PC-3 (cell line): ENCODE data around the gene CCDC28B. TPM values are rescaled to one million over a fixed set of nuclear protein-coding genes. Genes with fewer than 3 reads are reported as not detected.

Experiments
- ATAC-seq: fragments of 200-7000 bp; cut with Tn5 transposase; 2 replicates; pipeline ENCODE4 v1.9.1; 2020; ENCODE audit warnings: mild to moderate bottlenecking, moderate library complexity
- BruUV-seq: library from RNA; stranded (reverse); fragments of 400-500 nt; replicated peaks from 2 replicates; lab custom pipeline; 2021; lab: Mats Ljungman, UMichigan
- CTCF ChIA-PET: fragments of 300-600 bp; sonication (Branson Sonifier 250); formaldehyde crosslinking; loops from one replicate; lab custom pipeline; 2022; ENCODE audit warnings: antibody characterized with exemption; lab: Charles Lee
- POLR2A ChIA-PET: fragments of 300-600 bp; sonication (Branson Sonifier 250); formaldehyde crosslinking; loops from one replicate; lab custom pipeline; 2022; ENCODE audit warnings: antibody characterized with exemption; ENCODE audit not compliant: unreplicated experiment; lab: Charles Lee
- DNase-seq: peaks from one replicate; pipeline ENCODE4 v3.0.0-alpha.2; 2015
- H2AFZ ChIP-seq: fragments of 300-600 bp; sonication (generic); 2 replicates; pipeline ENCODE4 v1.6.0; 2016; ENCODE audit warnings: antibody characterized with exemption, low read length
- H3F3A ChIP-seq: fragments of 300-600 bp; sonication (generic); one replicate; pipeline ENCODE4 v1.6.0; 2017; ENCODE audit warnings: antibody characterized with exemption, low read length, control low read depth, mild to moderate bottlenecking; ENCODE audit not compliant: unreplicated experiment
- H3K27ac ChIP-seq: fragments of 300-600 bp; sonication (generic); 2 replicates; pipeline ENCODE4 v1.5.1; 2016; ENCODE audit warnings: mild to moderate bottlenecking, low read length
- H3K27me3 ChIP-seq: fragments of 300-600 bp; sonication (generic); 2 replicates; pipeline ENCODE4 v1.6.1; 2016; ENCODE audit warnings: low read length, mixed read lengths
- H3K36me3 ChIP-seq: fragments of 300-600 bp; sonication (generic); 2 replicates; pipeline ENCODE4 v1.6.1; 2016; ENCODE audit warnings: low read depth, mixed run types, low read length, mixed read lengths
- H3K4me1 ChIP-seq: fragments of 300-600 bp; sonication (generic); 2 replicates; pipeline ENCODE4 v1.5.1; 2016; ENCODE audit warnings: low read length; ENCODE audit not compliant: insufficient read depth
- H3K4me2 ChIP-seq: fragments of 300-600 bp; sonication (generic); 2 replicates; pipeline ENCODE4 v1.6.0; 2016; ENCODE audit warnings: low read length
- H3K4me3 ChIP-seq: fragments of 300-600 bp; sonication (generic); 2 replicates; pipeline ENCODE4 v1.5.1; 2016; ENCODE audit warnings: mild to moderate bottlenecking, low read length, mixed read lengths
- H3K79me2 ChIP-seq: fragments of 300-600 bp; sonication (generic); 2 replicates; pipeline ENCODE4 v1.6.1; 2017; ENCODE audit warnings: low read length, mixed read lengths
- H3K9ac ChIP-seq: fragments of 300-600 bp; sonication (generic); 2 replicates; pipeline ENCODE4 v1.6.0; 2016; ENCODE audit warnings: mild to moderate bottlenecking, low read length
- H3K9me2 ChIP-seq: fragments of 300-600 bp; sonication (generic); replicated peaks from 2 replicates; pipeline ENCODE4 v1.6.1; 2016; ENCODE audit warnings: mixed run types, low read length, mixed read lengths
- H3K9me3 ChIP-seq: fragments of 300-600 bp; sonication (generic); 2 replicates; pipeline ENCODE4 v1.6.1; 2016; ENCODE audit warnings: low read length, mixed read lengths
- H4K20me1 ChIP-seq: fragments of 300-600 bp; sonication (generic); 2 replicates; pipeline ENCODE4 v1.6.1; 2016; ENCODE audit warnings: low read length, mixed read lengths
- CTCF ChIP-seq: fragments of 300-600 bp; sonication (generic); conservative IDR thresholded peaks from 2 replicates; pipeline ENCODE4 v1.5.1; 2017; ENCODE audit warnings: antibody characterized with exemption, low read depth, mild to moderate bottlenecking, low read length
- EZH2 ChIP-seq: fragments of 300-600 bp; sonication (generic); IDR thresholded peaks from one replicate; pipeline ENCODE4 v1.6.1; 2017; ENCODE audit warnings: antibody characterized with exemption, mild to moderate bottlenecking, low read length; ENCODE audit not compliant: unreplicated experiment
- EZH2phosphoT487 ChIP-seq: fragments of 300-600 bp; sonication (generic); IDR thresholded peaks from 2 replicates; pipeline ENCODE4 v1.6.1; 2018; ENCODE audit warnings: mild to moderate bottlenecking, antibody characterized with exemption, low read length, borderline replicate concordance
- intact Hi-C: fragments of 100-400 bp; cut with micrococcal nuclease; formaldehyde crosslinking; loops from 2 replicates; pipeline ENCODE4 v1.9.0; 2023
- total RNA-seq: library from RNA; depleted of rRNA; stranded (reverse); fragments of >200 nt; gene quantifications from 2 replicates; pipeline ENCODE4 v1.2.3, GENCODE V29; 2014

Gene CCDC28B
- total RNA-seq, 1 experiment from 2014 or later: 4.7 TPM

- H4K20me1 ChIP-seq: peaks cover 12% of the 10 kb centered on the region; the same call in 1 of the 2 replicates
- no peaks in the 10 kb centered on the region for H3K9me3 ChIP-seq
- H3K9ac ChIP-seq: no peak overlapping the region
- H3K79me2 ChIP-seq: peaks cover 74% of the 10 kb centered on the region
- BruUV-seq: no TSS peak
- no peak overlapping the region for H2AFZ ChIP-seq
- no peaks in the 10 kb centered on the region for H3K9me2 ChIP-seq
- ChIA-PET CTCF (no interaction called here), POLR2A (interaction anchor here (0.7 kb wide), 1 partner anchor 210 kb away, joined by 3 read pairs; the partner anchor contains the start of gene BSDC1)
- TF ChIP-seq EZH2 (no peak), CTCF (no peak), EZH2phosphoT487 (no peak)
- H3K4me1 ChIP-seq: peaks cover 13% of the 10 kb centered on the region
- DNase-seq (no peak), ATAC-seq (no peak)
- H3K4me2 ChIP-seq: no peak overlapping the region
- intact Hi-C loops: no loop called here
- peaks cover 57% of the 10 kb centered on the region for H3K36me3 ChIP-seq
- H3K27me3 ChIP-seq: no peaks in the 10 kb centered on the region
- no peak overlapping the region for H3K27ac ChIP-seq
- H3F3A ChIP-seq: no peaks in the 10 kb centered on the region
- H3K4me3 ChIP-seq: no peak overlapping the region
Measured at GRCh38 chr1:32184650-32185049, 15.7 kb upstream of the CCDC28B start.

- Histone ChIP-seq H2AFZ (no peak overlapping the region), H3K9me2 (no peaks in the 10 kb centered on the region), H3K79me2 (peaks cover 60% of the 10 kb centered on the region), H3K9ac (no peak overlapping the region), H3K4me1 (peaks cover 8% of the 10 kb centered on the region), H3K4me2 (no peak overlapping the region), H3K27me3 (no peaks in the 10 kb centered on the region), H3K9me3 (no peaks in the 10 kb centered on the region), H3K27ac (no peak overlapping the region), H3K36me3 (peaks cover 67% of the 10 kb centered on the region), H3K4me3 (no peak overlapping the region), H4K20me1 (peaks cover 4% of the 10 kb centered on the region; the same call in 1 of the 2 replicates), H3F3A (no peaks in the 10 kb centered on the region)
- DNase-seq (no peak), ATAC-seq (no peak)
- TF ChIP-seq EZH2phosphoT487 (no peak), CTCF (no peak), EZH2 (no peak)
- ChIA-PET CTCF (no interaction called here), POLR2A (no interaction called here)
- intact Hi-C loops: no loop called here
- no TSS peak for BruUV-seq
Measured at GRCh38 chr1:32186077-32186476, 14.3 kb upstream of the CCDC28B start.

- intact Hi-C loops: no loop called here
- no peak overlapping the region for H3K4me2 ChIP-seq
- TF ChIP-seq EZH2 (no peak), CTCF (no peak), EZH2phosphoT487 (no peak)
- CTCF ChIA-PET: no interaction called here
- H3K9me3 ChIP-seq: no peaks in the 10 kb centered on the region
- ATAC-seq (no peak), DNase-seq (no peak)
- peaks cover 67% of the 10 kb centered on the region for H3K36me3 ChIP-seq
- H3K9ac ChIP-seq: no peak overlapping the region
- no TSS peak for BruUV-seq
- peaks cover under 1% of the 10 kb centered on the region; the same call in 1 of the 2 replicates for H4K20me1 ChIP-seq
- H3K27me3 ChIP-seq: no peaks in the 10 kb centered on the region
- no peak overlapping the region for H2AFZ ChIP-seq
- no peaks in the 10 kb centered on the region for H3K9me2 ChIP-seq
- POLR2A ChIA-PET: no interaction called here
- no peaks in the 10 kb centered on the region for H3F3A ChIP-seq
- H3K4me3 ChIP-seq: no peak overlapping the region
- H3K27ac ChIP-seq: no peak overlapping the region
- H3K4me1 ChIP-seq: peaks cover 4% of the 10 kb centered on the region
- H3K79me2 ChIP-seq: peaks cover 56% of the 10 kb centered on the region
Measured at GRCh38 chr1:32186491-32186890, 13.9 kb upstream of the CCDC28B start.
